Stomach (tissue), 9 donors: ENCODE data around the gene PWWP2B. TPM values are rescaled to one million over a fixed set of nuclear protein-coding genes. Genes with fewer than 3 reads are reported as not detected.
"Not testable (repeated sequence)": the region's sequence is repeated elsewhere in the genome, so short reads cannot be mapped to it uniquely, and the experiment has no call there.

Source experiments
- DNase-seq, 2 donors: peaks; one replicate each; pipeline versions ENCODE4 v3.0.0 to v3.0.0-alpha.2; 2013 to 2019
- H3K27ac ChIP-seq, 5 donors: fragments of 200-600 bp in 4 of 5; sonication (generic) in 4 of 5; one replicate each; pipeline ENCODE4 v1.5.1; 2013 to 2019; ENCODE audit warnings: mild to moderate bottlenecking in 1 of 5, moderate library complexity in 1 of 5
- H3K27me3 ChIP-seq, 3 donors: fragments of 200-600 bp; sonication (generic); one replicate each; pipeline ENCODE4 v1.5.1; 2017 to 2019; ENCODE audit warnings: mixed run types in 1 of 3
- H3K36me3 ChIP-seq, 4 donors: fragments of 200-600 bp; sonication (generic); 1 replicate in 3 of 4; 2 replicates in 1 of 4; pipeline ENCODE4 v1.5.1; 2016 to 2019
- H3K4me1 ChIP-seq, 4 donors: fragments of 200-600 bp; sonication (generic); one replicate each; pipeline ENCODE4 v1.5.1; 2016 to 2019
- H3K4me3 ChIP-seq, 4 donors: fragments of 200-600 bp; sonication (generic) in 3 of 4; one replicate each; pipeline ENCODE4 v1.5.1; 2016 to 2019; ENCODE audit warnings: mild to moderate bottlenecking in 1 of 4
- H3K9me3 ChIP-seq, 4 donors: fragments of 200-600 bp; sonication (generic); one replicate each; pipeline ENCODE4 v1.5.1; 2016 to 2019
- CTCF ChIP-seq, 7 experiments: fragments of 450-650 bp in 4 of 7; fragments of 200-600 bp in 3 of 7; sonication (generic) in 3 of 7; IDR thresholded peaks; one replicate each; pipeline ENCODE4 v1.5.1; 2016 to 2019; ENCODE audit warnings: antibody characterized with exemption in 7 of 7, control low read depth in 2 of 7, mild to moderate bottlenecking in 1 of 7
- EP300 ChIP-seq: sonication (generic); formaldehyde crosslinking; IDR thresholded peaks from one replicate; pipeline ENCODE4 v1.6.1; 2017; ENCODE audit warnings: antibody characterized with exemption
- POLR2A ChIP-seq, 4 donors: fragments of 450-650 bp; IDR thresholded peaks; one replicate each; pipeline ENCODE4 v1.6.1; 2016; ENCODE audit warnings: antibody characterized with exemption in 4 of 4, control low read depth in 2 of 4, mild to moderate bottlenecking in 1 of 4, moderate library complexity in 1 of 4
- POLR2AphosphoS5 ChIP-seq, 3 donors: sonication (generic); formaldehyde crosslinking; IDR thresholded peaks; one replicate each; pipeline ENCODE4 v1.6.1; 2016; ENCODE audit warnings: antibody characterized with exemption in 3 of 3
- WGBS, 5 donors: extraction: QIAGEN DNeasy Blood & Tissue Kit in 3 of 5; methylation state at CpG; one replicate each; pipeline versions ENCODE4 v1.1.5 to v1.1.7; 2013 to 2018; 5-methylcytosine and 5-hydroxymethylcytosine counted together
- intact Hi-C: fragments of 100-400 bp; cut with DNase I; formaldehyde crosslinking; loops from one replicate; pipeline ENCODE4 v1.15.1; 2023; ENCODE audit warnings: low total_unique reads
- polyA plus RNA-seq, 3 donors: library from polyadenylated mRNA; stranded (reverse); fragments of 200-250 nt; gene quantifications; one replicate each; pipeline ENCODE4 v1.2.3, GENCODE V29; 2013
- total RNA-seq, 5 donors: library from RNA; depleted of rRNA; stranded (reverse); fragments of >200 nt; gene quantifications; one replicate each; pipeline versions ENCODE4 v1.1.0 to v1.2.3, GENCODE V29; 2014 to 2016
- donor health status: healthy with polysubstance abuse.
- donor health status: Bipolar disorder and iron deficiency.
- donor health status: healthy.

The PWWP2B gene
- total and polyA plus RNA-seq, 8 donors = 8.5 to 167 (median 22.8) TPM

DNA sequence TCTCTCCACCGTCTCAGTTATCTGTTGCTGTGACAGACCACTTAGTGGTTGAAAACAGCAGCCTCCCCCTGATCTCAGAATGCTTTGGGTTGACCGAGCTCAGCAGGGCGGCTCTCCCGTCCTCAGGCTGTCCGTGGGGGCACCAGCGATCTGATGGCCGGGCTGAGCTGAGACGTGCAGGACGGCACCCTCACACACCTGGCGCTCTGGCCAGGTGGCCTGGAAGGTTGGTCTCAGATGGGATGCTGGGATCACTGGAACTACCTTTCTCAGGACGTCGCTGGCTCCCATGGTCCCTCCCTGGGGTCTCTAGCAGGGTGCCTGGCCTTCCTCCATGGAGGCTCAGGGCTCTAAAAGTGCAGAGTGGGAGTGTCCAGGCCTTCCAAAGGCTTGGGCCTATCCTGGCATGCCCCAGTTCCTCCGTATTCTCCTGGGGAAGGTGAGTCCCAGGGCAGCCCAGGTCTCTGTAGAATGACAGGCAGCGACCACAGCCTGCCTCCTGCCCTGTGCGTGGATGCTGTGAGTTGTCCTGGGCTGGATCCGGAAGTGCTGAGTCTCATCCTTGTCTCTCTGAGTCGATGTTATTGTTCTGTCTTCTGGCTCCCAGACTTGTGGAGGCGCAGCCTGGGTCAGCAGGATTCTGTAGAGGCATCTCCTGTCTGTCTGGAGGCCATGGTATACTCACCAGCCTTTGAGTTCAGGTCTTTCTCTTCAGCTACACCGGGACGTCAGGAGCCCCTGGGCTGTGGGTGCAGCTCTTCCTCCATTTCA is 12.2 kb upstream of the PWWP2B start:
- H3K36me3 ChIP-seq = no peaks in the 10 kb centered on the region
- H3K9me3 ChIP-seq = peaks cover 0 to 7% (median 0%) of the 10 kb centered on the region in 4 donors
- DNase-seq = no peak
- no peak for TF ChIP-seq CTCF (IDR thresholded peaks at IDR 0.05)
- no peak for TF ChIP-seq POLR2AphosphoS5 (IDR thresholded peaks at IDR 0.05)
- no peak overlapping the region for H3K27ac ChIP-seq
- 84 to 91% (median 88%) methylated on average over 14 to 20 of the region's 20 CpGs for WGBS, 5 donors
- no peaks in the 10 kb centered on the region for H3K27me3 ChIP-seq
- no peak overlapping the region for H3K4me3 ChIP-seq
- H3K4me1 ChIP-seq = peaks cover 10 to 17% (median 16%) of the 10 kb centered on the region in 4 donors
- intact Hi-C loops = loop anchor here (10.0 kb wide), 1 partner anchor 260 kb away; no protein-coding TSS in a partner anchor

DNA sequence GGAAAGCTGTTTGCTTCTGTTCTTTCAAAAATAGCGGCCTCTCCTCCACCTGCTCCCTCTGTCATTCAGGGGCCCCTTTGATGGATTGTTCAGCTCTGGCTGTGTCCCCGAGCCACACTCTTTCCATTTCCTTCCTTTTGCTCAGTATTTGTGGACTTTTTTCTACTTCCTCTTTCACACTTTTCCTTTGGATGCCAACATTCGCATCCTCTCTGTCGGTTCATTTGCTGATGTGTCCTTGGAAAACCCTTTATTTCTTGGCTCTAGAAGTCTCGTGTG is 11.7 kb upstream of the PWWP2B start:
- Histone ChIP-seq H3K9me3 (peaks cover 0 to 7% (median 0%) of the 10 kb centered on the region in 4 donors), H3K36me3 (no peaks in the 10 kb centered on the region), H3K27ac (no peak overlapping the region), H3K27me3 (no peaks in the 10 kb centered on the region), H3K4me1 (peaks cover 10 to 19% (median 18%) of the 10 kb centered on the region in 4 donors), H3K4me3 (no peak overlapping the region)
- WGBS, 5 donors = 45 to 62% (median 55%) methylated on average over 5 of the region's 5 CpGs
- intact Hi-C loops = loop anchor here (10.0 kb wide), 1 partner anchor 259 kb away; no protein-coding TSS in a partner anchor
- no peak for DNase-seq
- TF ChIP-seq CTCF (IDR thresholded peaks at IDR 0.05) (no peak), POLR2AphosphoS5 (IDR thresholded peaks at IDR 0.05) (no peak), EP300 (no peak), POLR2A (IDR thresholded peaks at IDR 0.05) (no peak)

- Histone ChIP-seq H3K36me3 (no peaks in the 10 kb centered on the region), H3K27me3 (no peaks in the 10 kb centered on the region), H3K4me1 (peaks cover 10 to 19% (median 18%) of the 10 kb centered on the region in 4 donors), H3K27ac (no peak overlapping the region), H3K9me3 (peaks cover 0 to 7% (median 0%) of the 10 kb centered on the region in 4 donors), H3K4me3 (no peak overlapping the region)
- WGBS, 5 donors = 73 to 79% (median 77%) methylated on average over 16 to 18 of the region's 18 CpGs
- peak in 1 of 2 donors; percentile 31 for DNase-seq
- TF ChIP-seq POLR2AphosphoS5 (IDR thresholded peaks at IDR 0.05) = no peak
- TF ChIP-seq EP300 = no peak
- no peak for TF ChIP-seq CTCF (IDR thresholded peaks at IDR 0.05)
- TF ChIP-seq POLR2A (IDR thresholded peaks at IDR 0.05) = no peak
- intact Hi-C loops = loop anchor here (10.0 kb wide), 1 partner anchor 259 kb away; no protein-coding TSS in a partner anchor
Measured at GRCh38 chr10:132385721-132386418, 11.1 kb upstream of the PWWP2B start.

DNA sequence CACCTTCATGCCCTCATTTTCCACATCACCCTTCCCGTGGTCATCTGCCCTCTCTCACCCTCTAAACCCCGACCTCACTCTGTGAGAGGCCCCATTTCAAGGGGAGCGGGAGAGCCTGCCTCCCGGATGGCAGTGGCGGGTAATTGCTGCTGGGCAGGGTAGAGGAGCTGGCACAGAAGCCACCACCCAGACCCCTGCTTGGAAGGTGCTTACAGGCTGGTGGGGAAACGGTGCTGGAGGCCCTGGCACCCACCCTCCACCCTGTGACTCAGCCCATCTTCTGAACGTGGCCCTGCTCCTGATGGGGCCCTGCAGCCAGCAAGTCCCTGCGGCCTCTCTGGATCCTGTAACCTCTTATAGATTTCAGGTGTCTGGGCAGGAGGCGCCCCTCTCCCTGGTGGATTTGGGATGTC is 10.6 kb upstream of the PWWP2B start:
- intact Hi-C loops = loop anchor here (10.0 kb wide), 1 partner anchor 258 kb away; no protein-coding TSS in a partner anchor
- Histone ChIP-seq H3K27ac (no peak overlapping the region), H3K27me3 (no peaks in the 10 kb centered on the region), H3K4me3 (no peak overlapping the region), H3K4me1 (peaks cover 10 to 19% (median 18%) of the 10 kb centered on the region in 4 donors), H3K36me3 (no peaks in the 10 kb centered on the region), H3K9me3 (peaks cover 0 to 3% (median 0%) of the 10 kb centered on the region in 4 donors)
- DNase-seq = peak in 1 of 2 donors; percentile 20
- WGBS, 5 donors = 66 to 87% (median 73%) methylated on average over 5 to 9 of the region's 9 CpGs
- TF ChIP-seq POLR2AphosphoS5 (IDR thresholded peaks at IDR 0.05) (no peak), CTCF (IDR thresholded peaks at IDR 0.05) (no peak), EP300 (no peak), POLR2A (IDR thresholded peaks at IDR 0.05) (no peak)

DNA sequence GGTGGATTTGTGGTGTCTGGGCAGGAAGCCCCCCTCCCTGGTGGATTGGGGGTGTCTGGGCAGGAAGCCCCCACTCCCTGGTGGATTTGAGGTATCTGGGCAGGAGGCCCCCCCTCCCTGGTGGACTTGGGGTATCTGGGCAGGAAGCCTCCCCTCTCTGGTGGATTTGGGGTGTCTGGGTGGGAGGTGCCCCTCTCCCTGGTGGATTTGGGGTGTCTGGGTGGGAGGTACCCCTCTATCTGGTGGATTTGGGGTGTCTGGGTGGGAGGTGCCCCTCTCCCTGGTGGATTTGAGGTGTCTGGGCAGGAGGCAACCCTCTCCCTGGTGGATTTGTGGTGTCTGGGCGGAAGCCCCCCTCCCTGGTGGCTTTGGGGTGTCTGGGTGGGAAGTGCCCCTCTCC is 10.1 kb upstream of the PWWP2B start:
- not testable (repeated sequence) for H3K9me3 ChIP-seq, H3K27ac ChIP-seq, H3K36me3 ChIP-seq, H3K4me3 ChIP-seq, H3K27me3 ChIP-seq
- 100% methylated on average over 1 of the region's 1 CpG; no CpG with 5 or more reads in 2 of the 5 donors for WGBS, 5 donors
- intact Hi-C loops = loop anchor here (10.0 kb wide), 1 partner anchor 258 kb away; no protein-coding TSS in a partner anchor
- DNase-seq = peak in 1 of 2 donors; percentile 20
- peaks cover 10 to 19% (median 18%) of the 10 kb centered on the region in 4 donors for H3K4me1 ChIP-seq
